ENCODE data around the gene NT5M.

The NT5M gene

GRCh38 chr17:17295141-17295540 is 8.0 kb upstream of the NT5M start:
- Histone ChIP-seq H2BK12ac (ENCODE audit: low read length in 2 of 2) (no peak overlapping the region), H3K4me3 (ENCODE audit: insufficient read depth in 1 of 2, low read depth in 1 of 2, low read length in 2 of 2) (no peak overlapping the region), H3K9ac (ENCODE audit: low read length) (no peak overlapping the region), H3K4ac (ENCODE audit: low read depth in 1 of 2, low read length in 2 of 2) (no peak overlapping the region), H3K27me3 (ENCODE audit: control insufficient read depth in 1 of 2, insufficient read depth in 1 of 2, low read length in 2 of 2) (peaks cover 0 to 5% of the 10 kb centered on the region in 2 experiments), H2AFZ (ENCODE audit: low read depth, low read length) (no peak overlapping the region), H3K9me3 (ENCODE audit: control insufficient read depth, low read length) (no peaks in the 10 kb centered on the region), H4K91ac (ENCODE audit: low read length) (no peak overlapping the region), H2AK5ac (ENCODE audit: low read length, severe bottlenecking) (no peak overlapping the region), H4K8ac (ENCODE audit: low read length) (no peak overlapping the region), H3K27ac (ENCODE audit: low read length, poor library complexity, severe bottlenecking) (no peak overlapping the region), H3K14ac (ENCODE audit: low read length in 2 of 2) (no peak overlapping the region), H3K4me1 (ENCODE audit: control insufficient read depth, insufficient read depth, low read depth, low read length) (no peaks in the 10 kb centered on the region), H2BK120ac (ENCODE audit: low read depth, low read length) (no peak overlapping the region), H2BK5ac (ENCODE audit: low read depth, low read length, poor library complexity, severe bottlenecking) (no peak overlapping the region), H3K23ac (ENCODE audit: low read length in 2 of 2) (no peak overlapping the region), H3K4me2 (ENCODE audit: low read length, poor library complexity, severe bottlenecking) (no peak overlapping the region), H2BK15ac (ENCODE audit: low read depth, poor library complexity, severe bottlenecking) (no peak overlapping the region), H3K18ac (ENCODE audit: low read depth in 1 of 2, low read length in 2 of 2) (no peak overlapping the region), H3K79me1 (replicated peaks; ENCODE audit: low read length, poor library complexity, severe bottlenecking) (no peaks in the 10 kb centered on the region), H3K36me3 (ENCODE audit: control insufficient read depth in 1 of 2, insufficient read depth in 2 of 2, low read depth in 1 of 2, low read length in 2 of 2) (no peaks in the 10 kb centered on the region)
- no peak for DNase-seq
- WGBS = 95% methylated on average over 4 of the region's 4 CpGs

GRCh38 chr17:17297217-17297616 is 6.0 kb upstream of the NT5M start:
- no peak for DNase-seq
- peaks cover 6% of the 10 kb centered on the region for H3K4me1 ChIP-seq (ENCODE audit: control insufficient read depth, insufficient read depth, low read depth, low read length)
- WGBS = 91% methylated on average over 2 of the region's 3 CpGs

GRCh38 chr17:17298108-17298507 is 5.1 kb upstream of the NT5M start:
- Histone ChIP-seq H3K4me3 (ENCODE audit: insufficient read depth in 1 of 2, low read depth in 1 of 2, low read length in 2 of 2) (no peak overlapping the region), H2BK15ac (ENCODE audit: low read depth, poor library complexity, severe bottlenecking) (no peak overlapping the region), H3K4me1 (ENCODE audit: control insufficient read depth, insufficient read depth, low read depth, low read length) (peaks cover 8% of the 10 kb centered on the region), H3K4me2 (ENCODE audit: low read length, poor library complexity, severe bottlenecking) (no peak overlapping the region), H4K8ac (ENCODE audit: low read length) (no peak overlapping the region), H3K79me1 (replicated peaks; ENCODE audit: low read length, poor library complexity, severe bottlenecking) (no peaks in the 10 kb centered on the region), H2BK120ac (ENCODE audit: low read depth, low read length) (no peak overlapping the region), H2BK5ac (ENCODE audit: low read depth, low read length, poor library complexity, severe bottlenecking) (no peak overlapping the region), H3K27me3 (ENCODE audit: control insufficient read depth in 1 of 2, insufficient read depth in 1 of 2, low read length in 2 of 2) (no peaks in the 10 kb centered on the region), H3K9ac (ENCODE audit: low read length) (no peak overlapping the region), H2BK12ac (ENCODE audit: low read length in 2 of 2) (no peak overlapping the region), H3K4ac (ENCODE audit: low read depth in 1 of 2, low read length in 2 of 2) (no peak overlapping the region), H3K9me3 (ENCODE audit: control insufficient read depth, low read length) (no peaks in the 10 kb centered on the region), H3K23ac (ENCODE audit: low read length in 2 of 2) (no peak overlapping the region), H3K27ac (ENCODE audit: low read length, poor library complexity, severe bottlenecking) (no peak overlapping the region), H3K18ac (ENCODE audit: low read depth in 1 of 2, low read length in 2 of 2) (no peak overlapping the region), H2AFZ (ENCODE audit: low read depth, low read length) (no peak overlapping the region), H3K14ac (ENCODE audit: low read length in 2 of 2) (no peak overlapping the region), H4K91ac (ENCODE audit: low read length) (no peak overlapping the region), H2AK5ac (ENCODE audit: low read length, severe bottlenecking) (no peak overlapping the region), H3K36me3 (ENCODE audit: control insufficient read depth in 1 of 2, insufficient read depth in 2 of 2, low read depth in 1 of 2, low read length in 2 of 2) (no peaks in the 10 kb centered on the region)
- no peak for DNase-seq
- no CpG with 5 or more reads among the region's 3 CpGs for WGBS

More at GRCh38 chr17:17297217-17297616, 6.0 kb upstream of the NT5M start:
- Histone ChIP-seq H3K4me2 (ENCODE audit: low read length, poor library complexity, severe bottlenecking) (no peak overlapping the region), H3K27me3 (ENCODE audit: control insufficient read depth in 1 of 2, insufficient read depth in 1 of 2, low read length in 2 of 2) (no peaks in the 10 kb centered on the region), H4K91ac (ENCODE audit: low read length) (no peak overlapping the region), H3K36me3 (ENCODE audit: control insufficient read depth in 1 of 2, insufficient read depth in 2 of 2, low read depth in 1 of 2, low read length in 2 of 2) (no peaks in the 10 kb centered on the region), H3K4me3 (ENCODE audit: insufficient read depth in 1 of 2, low read depth in 1 of 2, low read length in 2 of 2) (no peak overlapping the region), H2BK5ac (ENCODE audit: low read depth, low read length, poor library complexity, severe bottlenecking) (no peak overlapping the region), H3K4ac (ENCODE audit: low read depth in 1 of 2, low read length in 2 of 2) (no peak overlapping the region), H2AK5ac (ENCODE audit: low read length, severe bottlenecking) (no peak overlapping the region), H2AFZ (ENCODE audit: low read depth, low read length) (no peak overlapping the region), H2BK120ac (ENCODE audit: low read depth, low read length) (no peak overlapping the region), H3K23ac (ENCODE audit: low read length in 2 of 2) (no peak overlapping the region), H4K8ac (ENCODE audit: low read length) (no peak overlapping the region), H3K9me3 (ENCODE audit: control insufficient read depth, low read length) (no peaks in the 10 kb centered on the region), H2BK15ac (ENCODE audit: low read depth, poor library complexity, severe bottlenecking) (no peak overlapping the region), H3K27ac (ENCODE audit: low read length, poor library complexity, severe bottlenecking) (no peak overlapping the region), H2BK12ac (ENCODE audit: low read length in 2 of 2) (no peak overlapping the region), H3K79me1 (replicated peaks; ENCODE audit: low read length, poor library complexity, severe bottlenecking) (no peaks in the 10 kb centered on the region), H3K18ac (ENCODE audit: low read depth in 1 of 2, low read length in 2 of 2) (no peak overlapping the region), H3K14ac (ENCODE audit: low read length in 2 of 2) (no peak overlapping the region), H3K9ac (ENCODE audit: low read length) (no peak overlapping the region)

GRCh38 chr17:17300624-17301568 is 2.3 kb upstream of the NT5M start:
- peak overlapping the region; percentile 48 for H3K9ac ChIP-seq (ENCODE audit: low read length)
- H3K4me1 ChIP-seq (ENCODE audit: control insufficient read depth, insufficient read depth, low read depth, low read length) = peaks cover 14% of the 10 kb centered on the region
- WGBS = 7% methylated on average over 35 of the region's 35 CpGs
- H3K27me3 ChIP-seq (ENCODE audit: control insufficient read depth in 1 of 2, insufficient read depth in 1 of 2, low read length in 2 of 2) = peaks cover 0 to 5% of the 10 kb centered on the region in 2 experiments
- H2BK12ac ChIP-seq (ENCODE audit: low read length in 2 of 2) = peak overlapping the region in 1 of 2 experiments; percentile 55
- H3K4ac ChIP-seq (ENCODE audit: low read depth in 1 of 2, low read length in 2 of 2) = peak overlapping the region in 1 of 2 experiments; percentile 71
- peak overlapping the region; percentile 16 for H4K8ac ChIP-seq (ENCODE audit: low read length)
- H4K91ac ChIP-seq (ENCODE audit: low read length) = no peak overlapping the region
- peak overlapping the region; percentile 60 for H3K4me2 ChIP-seq (ENCODE audit: low read length, poor library complexity, severe bottlenecking)
- no peaks in the 10 kb centered on the region for H3K9me3 ChIP-seq (ENCODE audit: control insufficient read depth, low read length)
- peak overlapping the region in 1 of 2 experiments; percentile 25 for H3K18ac ChIP-seq (ENCODE audit: low read depth in 1 of 2, low read length in 2 of 2)
- no peaks in the 10 kb centered on the region for H3K79me1 ChIP-seq (replicated peaks; ENCODE audit: low read length, poor library complexity, severe bottlenecking)
- H3K27ac ChIP-seq (ENCODE audit: low read length, poor library complexity, severe bottlenecking) = peak overlapping the region; percentile 9
- peak overlapping the region in 1 of 2 experiments; percentile 47 for H3K23ac ChIP-seq (ENCODE audit: low read length in 2 of 2)
- peak overlapping the region; percentile 55 to 69 for H3K4me3 ChIP-seq (ENCODE audit: insufficient read depth in 1 of 2, low read depth in 1 of 2, low read length in 2 of 2)
- H2AK5ac ChIP-seq (ENCODE audit: low read length, severe bottlenecking) = no peak overlapping the region
- peak overlapping the region; percentile 91 for H2AFZ ChIP-seq (ENCODE audit: low read depth, low read length)
- no peak overlapping the region for H2BK120ac ChIP-seq (ENCODE audit: low read depth, low read length)
- H2BK5ac ChIP-seq (ENCODE audit: low read depth, low read length, poor library complexity, severe bottlenecking) = no peak overlapping the region
- no peak overlapping the region for H2BK15ac ChIP-seq (ENCODE audit: low read depth, poor library complexity, severe bottlenecking)
- no peaks in the 10 kb centered on the region for H3K36me3 ChIP-seq (ENCODE audit: control insufficient read depth in 1 of 2, insufficient read depth in 2 of 2, low read depth in 1 of 2, low read length in 2 of 2)
- H3K14ac ChIP-seq (ENCODE audit: low read length in 2 of 2) = peak overlapping the region in 1 of 2 experiments; percentile 24
- peak; percentile 72 for DNase-seq

All from mesenchymal stem cell (in vitro differentiated cells and primary cell).